ENCODE data around the gene DCAF17. TPM values are rescaled to one million over a fixed set of nuclear protein-coding genes. Genes with fewer than 3 reads are reported as not detected.
A peak's percentile ranks its signal among the peaks of the same experiment; 100 is the strongest.

Gene DCAF17
- polyA plus RNA-seq, 2 of the 4 experiments (the other 2 are of a cell fraction), result 11.5 to 26.9 TPM

GRCh38 chr2:171400395-171400794, 33.6 kb upstream of the DCAF17 start:
- ATAC-seq (no peak), FAIRE-seq (no peak), DNase-seq (ENCODE audit: low read depth in 1 of 2, low spot score in 1 of 2) (no peak)
- H3K4me3 ChIP-seq, result no peak overlapping the region
- WGBS (ENCODE audit: missing lambda C conversion rate), result 92% methylated on average over 3 of the region's 3 CpGs
- ChIA-PET CTCF (interaction anchor here (0.5 to 1.4 kb wide), 5 partner anchors 9 to 421 kb away, joined by 3 read pairs; no protein-coding TSS in a partner anchor), POLR2A (no interaction called here)
- no peak overlapping the region for H3K27ac ChIP-seq
- peaks cover 7% of the 10 kb centered on the region; the same call in 1 of the 3 replicates for H3K4me1 ChIP-seq
- H3K4me2 ChIP-seq, result no peak overlapping the region
- TF ChIP-seq REST (IDR thresholded peaks at IDR 0.05) (no peak), RCOR1 (IDR thresholded peaks at IDR 0.05; ENCODE audit: low read depth, low read length) (no peak), HOXA7 (CRISPR knock-in tag; IDR thresholded peaks at IDR 0.05) (no peak), HOXB13 (CRISPR knock-in tag; IDR thresholded peaks at IDR 0.05; ENCODE audit: low read depth) (no peak), POLR2AphosphoS2 (conservative IDR thresholded peaks at IDR 0.05; ENCODE audit: low read length) (no peak), CHD4 (IDR thresholded peaks at IDR 0.05; ENCODE audit: borderline replicate concordance) (no peak)
- peaks cover 14% of the 10 kb centered on the region for H3K9me3 ChIP-seq

DNA sequence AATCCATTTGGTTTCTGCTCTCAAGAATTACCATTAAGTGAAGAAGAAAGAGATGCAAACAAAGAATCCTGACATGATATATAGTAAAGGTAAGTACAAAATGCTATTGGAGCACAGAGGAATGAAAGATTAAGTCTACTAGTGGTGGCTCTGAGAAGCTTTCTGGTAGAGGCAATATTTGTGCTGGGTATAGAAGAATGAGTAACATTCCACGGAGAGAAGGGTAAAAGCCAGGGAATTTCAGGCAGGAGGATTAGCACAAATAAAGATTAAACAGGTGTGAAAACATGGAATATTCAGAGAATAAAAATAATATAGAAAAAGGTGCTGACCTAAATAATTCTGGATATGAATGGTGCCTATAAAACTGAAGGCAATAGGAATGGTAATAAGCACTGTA, 32.1 kb upstream of the DCAF17 start:
- ATAC-seq (no peak), DNase-seq (ENCODE audit: low read depth in 1 of 2, low spot score in 1 of 2) (no peak), FAIRE-seq (no peak)
- no peak for TF ChIP-seq RNF2 (IDR thresholded peaks at IDR 0.05; ENCODE audit: borderline replicate concordance, low read depth)
- TF ChIP-seq JUN (IDR thresholded peaks at IDR 0.05), result no peak
- TF ChIP-seq HOXB5 (CRISPR knock-in tag; IDR thresholded peaks at IDR 0.05), result no peak
- no peak for TF ChIP-seq EHF (CRISPR knock-in tag; IDR thresholded peaks at IDR 0.05)
- TF ChIP-seq EHMT2 (IDR thresholded peaks at IDR 0.05; ENCODE audit: low read depth), result no peak
- TF ChIP-seq, protein P1, sequence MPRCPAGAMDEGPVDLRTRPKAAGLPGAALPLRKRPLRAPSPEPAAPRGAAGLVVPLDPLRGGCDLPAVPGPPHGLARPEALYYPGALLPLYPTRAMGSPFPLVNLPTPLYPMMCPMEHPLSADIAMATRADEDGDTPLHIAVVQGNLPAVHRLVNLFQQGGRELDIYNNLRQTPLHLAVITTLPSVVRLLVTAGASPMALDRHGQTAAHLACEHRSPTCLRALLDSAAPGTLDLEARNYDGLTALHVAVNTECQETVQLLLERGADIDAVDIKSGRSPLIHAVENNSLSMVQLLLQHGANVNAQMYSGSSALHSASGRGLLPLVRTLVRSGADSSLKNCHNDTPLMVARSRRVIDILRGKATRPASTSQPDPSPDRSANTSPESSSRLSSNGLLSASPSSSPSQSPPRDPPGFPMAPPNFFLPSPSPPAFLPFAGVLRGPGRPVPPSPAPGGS (IDR thresholded peaks at IDR 0.05), result no peak
- no peak for TF ChIP-seq ZC3H11A (IDR thresholded peaks at IDR 0.05)
- TF ChIP-seq RFX5 (IDR thresholded peaks at IDR 0.05), result no peak
- TF ChIP-seq ELK1 (IDR thresholded peaks at IDR 0.05; ENCODE audit: low read depth, low read length), result no peak
- ChIA-PET CTCF (interaction anchor here (1.3 kb wide), 1 partner anchor 8 kb away, joined by 3 read pairs; no protein-coding TSS in a partner anchor), POLR2A (no interaction called here)
- no peak overlapping the region for H3K27ac ChIP-seq
- H3K4me2 ChIP-seq, result no peak overlapping the region
- peaks cover 14% of the 10 kb centered on the region for H3K9me3 ChIP-seq
- H3K4me3 ChIP-seq, result no peak overlapping the region
- H3K4me1 ChIP-seq, result peaks cover 7% of the 10 kb centered on the region; the same call in 1 of the 3 replicates
- 100% methylated on average over 1 of the region's 1 CpG for WGBS (ENCODE audit: missing lambda C conversion rate)

DNA sequence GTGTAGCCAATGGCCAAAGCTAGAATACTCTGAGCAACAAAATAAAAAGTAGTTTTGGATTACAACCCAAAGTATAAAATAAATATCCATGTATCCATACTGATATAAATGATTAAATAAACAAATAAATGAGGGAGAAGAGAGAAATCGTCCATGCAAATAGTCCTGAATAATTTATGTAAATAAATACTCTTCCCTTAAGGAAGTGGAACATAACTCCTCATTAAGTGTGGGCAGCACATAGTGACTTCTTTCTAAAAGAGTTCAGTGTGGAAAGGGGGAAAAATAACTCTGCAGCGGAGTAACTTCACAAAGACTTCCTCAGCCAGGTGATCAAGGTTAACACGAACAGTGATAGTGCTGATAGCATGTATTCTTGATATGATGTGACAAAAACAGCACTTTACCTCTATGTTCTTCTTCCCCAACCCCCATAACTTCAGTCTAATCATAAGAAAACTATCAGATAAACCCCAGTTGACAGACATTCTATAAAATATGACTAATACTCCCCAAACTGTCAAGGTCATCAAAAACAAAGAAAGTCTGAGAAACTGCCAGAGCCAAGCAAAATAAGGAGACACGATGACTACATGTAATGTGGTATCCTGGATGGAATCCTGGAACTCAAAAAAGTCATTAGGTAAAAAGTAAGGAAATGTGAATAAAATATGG, 31.0 kb upstream of the DCAF17 start:
- ATAC-seq (no peak), FAIRE-seq (no peak), DNase-seq (ENCODE audit: low read depth in 1 of 2, low spot score in 1 of 2) (no peak)
- CTCF ChIA-PET, result no interaction called here
- H3K4me1 ChIP-seq, result peaks cover 7% of the 10 kb centered on the region; the same call in 1 of the 3 replicates
- H3K9me3 ChIP-seq, result peaks cover 14% of the 10 kb centered on the region
- H3K4me3 ChIP-seq, result no peak overlapping the region
- peak; percentile 80 for TF ChIP-seq MAFK (IDR thresholded peaks at IDR 0.05; ENCODE audit: partially characterized antibody)
- no peak for TF ChIP-seq CTCF (IDR thresholded peaks at IDR 0.05)
- no peak overlapping the region for H3K27ac ChIP-seq
- WGBS (ENCODE audit: missing lambda C conversion rate), result 74% methylated on average over 4 of the region's 4 CpGs
- no peak overlapping the region for H3K4me2 ChIP-seq
- POLR2A ChIA-PET, result no interaction called here

Measured in A549 (cell line).